MCF 10A (cell line): Measurements from ENCODE around the gene MGAT4A. TPM values are rescaled to one million over a fixed set of nuclear protein-coding genes. Genes with fewer than 3 reads are reported as not detected.
A peak's percentile ranks its signal among the peaks of the same experiment; 100 is the strongest.

Experiments used
- BruUV-seq: library from RNA; stranded (reverse); fragments of 400-500 nt; replicated peaks from 2 replicates; lab custom pipeline; 2021; lab: Mats Ljungman, UMichigan
- CTCF ChIA-PET: fragments of 300-600 bp; sonication (Branson Sonifier 250); formaldehyde crosslinking; extraction: SDS; loops from one replicate; lab custom pipeline; 2021; ENCODE audit warnings: antibody characterized with exemption, inconsistent platforms; lab: Yijun Ruan, JAX
- POLR2A ChIA-PET: fragments of 300-600, 350-650 bp; sonication (Branson Sonifier 250); formaldehyde crosslinking; extraction: SDS; loops from one replicate; lab custom pipeline; 2020; ENCODE audit warnings: antibody characterized with exemption, inconsistent platforms; lab: Yijun Ruan, JAX
- DNase-seq: peaks from one replicate; pipeline ENCODE4 v3.0.0-alpha.2; 2018; ENCODE audit not compliant: unreplicated experiment
- H3K27ac Mint-ChIP-seq: one replicate; pipeline ENCODE4 v1.8.0; 2022; ENCODE audit warnings: mild to moderate bottlenecking, low read depth, mixed read lengths; ENCODE audit not compliant: unreplicated experiment
- H3K27me3 Mint-ChIP-seq: one replicate; pipeline ENCODE4 v1.8.0; 2022; ENCODE audit warnings: mixed read lengths; ENCODE audit not compliant: insufficient read depth, unreplicated experiment
- H3K36me3 Mint-ChIP-seq: one replicate; pipeline ENCODE4 v1.8.0; 2022; ENCODE audit warnings: mild to moderate bottlenecking, moderate library complexity, mixed read lengths; ENCODE audit not compliant: insufficient read depth, unreplicated experiment
- H3K4me1 Mint-ChIP-seq: one replicate; pipeline ENCODE4 v1.8.0; 2022; ENCODE audit warnings: mixed read lengths; ENCODE audit not compliant: insufficient read depth, unreplicated experiment
- H3K4me3 Mint-ChIP-seq: one replicate; pipeline ENCODE4 v1.8.0; 2022; ENCODE audit warnings: mild to moderate bottlenecking, moderate library complexity, mixed read lengths; ENCODE audit not compliant: unreplicated experiment
- H3K9me3 Mint-ChIP-seq: one replicate; pipeline ENCODE4 v1.8.0; 2022; ENCODE audit warnings: mixed read lengths; ENCODE audit not compliant: unreplicated experiment
- CTCF ChIP-seq: fragments of 200-600 bp; IDR thresholded peaks from one replicate; pipeline ENCODE4 v1.8.0; 2022; ENCODE audit warnings: antibody characterized with exemption, mild to moderate bottlenecking; ENCODE audit not compliant: unreplicated experiment
- intact Hi-C: fragments of 100-400 bp; cut with micrococcal nuclease; formaldehyde crosslinking; loops from 2 replicates; pipeline ENCODE4 v1.14.1; 2022
- total RNA-seq: library from RNA; stranded (reverse); gene quantifications from 2 replicates; pipeline ENCODE4 v1.2.3, GENCODE V29; 2022

The MGAT4A gene
- total RNA-seq, 1 experiment from 2014 or later: 3.7 TPM

- no peaks in the 10 kb centered on the region for H3K4me1 Mint-ChIP-seq
- no peaks in the 10 kb centered on the region for H3K36me3 Mint-ChIP-seq
- H3K9me3 Mint-ChIP-seq: no peaks in the 10 kb centered on the region
- H3K4me3 Mint-ChIP-seq: no peak overlapping the region
- DNase-seq: no peak
- intact Hi-C loops: loop anchor here (10.0 kb wide), 1 partner anchor 271 kb away; no protein-coding TSS in a partner anchor
- ChIA-PET CTCF (interaction anchor here (0.6 to 1.4 kb wide), 2 partner anchors 194 to 422 kb away, joined by 4 to 5 read pairs; no protein-coding TSS in a partner anchor), POLR2A (no interaction called here)
- no peak overlapping the region for H3K27ac Mint-ChIP-seq
- no TSS peak for BruUV-seq
- TF ChIP-seq CTCF: no peak
- H3K27me3 Mint-ChIP-seq: no peaks in the 10 kb centered on the region
Measured at GRCh38 chr2:98643496-98644100, 87.3 kb downstream of the MGAT4A start.

GRCh38 chr2:98637401-98638147 is 93.4 kb downstream of the MGAT4A start:
- BruUV-seq: no TSS peak
- DNase-seq: no peak
- intact Hi-C loops: no loop called here
- POLR2A ChIA-PET: no interaction called here
- Mint-ChIP-seq H3K36me3 (peaks cover 6% of the 10 kb centered on the region), H3K4me1 (no peaks in the 10 kb centered on the region), H3K27me3 (no peaks in the 10 kb centered on the region), H3K27ac (no peak overlapping the region), H3K9me3 (no peaks in the 10 kb centered on the region), H3K4me3 (no peak overlapping the region)
- TF ChIP-seq CTCF: no peak
- CTCF ChIA-PET: interaction anchor here (0.6 kb wide), 1 partner anchor 369 kb away, joined by 3 read pairs; no protein-coding TSS in a partner anchor

GRCh38 chr2:98634406-98635092 is 96.4 kb downstream of the MGAT4A start:
- DNase-seq: peak; percentile 30
- H3K9me3 Mint-ChIP-seq: no peaks in the 10 kb centered on the region
- H3K27ac Mint-ChIP-seq: peak overlapping the region; percentile 4
- no peaks in the 10 kb centered on the region for H3K27me3 Mint-ChIP-seq
- H3K36me3 Mint-ChIP-seq: peaks cover 6% of the 10 kb centered on the region
- intact Hi-C loops: no loop called here
- TF ChIP-seq CTCF: no peak
- no TSS peak for BruUV-seq
- ChIA-PET POLR2A (no interaction called here), CTCF (interaction anchor here (0.6 to 1.6 kb wide), 3 partner anchors 11 to 1388 kb away, joined by 3 to 7 read pairs (median 6); no protein-coding TSS in a partner anchor)
- no peaks in the 10 kb centered on the region for H3K4me1 Mint-ChIP-seq
- H3K4me3 Mint-ChIP-seq: no peak overlapping the region

GRCh38 chr2:98632351-98632750 is 98.6 kb downstream of the MGAT4A start:
- Mint-ChIP-seq H3K4me3 (no peak overlapping the region), H3K9me3 (no peaks in the 10 kb centered on the region), H3K36me3 (peaks cover 6% of the 10 kb centered on the region), H3K4me1 (no peaks in the 10 kb centered on the region), H3K27ac (no peak overlapping the region), H3K27me3 (no peaks in the 10 kb centered on the region)
- ChIA-PET CTCF (interaction anchor here (1.4 kb wide), 1 partner anchor 17 kb away, joined by 6 read pairs; no protein-coding TSS in a partner anchor), POLR2A (interaction anchor here (0.7 kb wide), 1 partner anchor 18 kb away, joined by 3 read pairs; no protein-coding TSS in a partner anchor)
- no peak for DNase-seq
- no peak for TF ChIP-seq CTCF
- intact Hi-C loops: no loop called here
- BruUV-seq: no TSS peak
